ENCODE measurements around the gene IYD. TPM values are rescaled to one million over a fixed set of nuclear protein-coding genes. Genes with fewer than 3 reads are reported as not detected.

IYD gene
- total RNA-seq, 1 experiment from 2014 or later: not detected

GRCh38 chr6:150336708-150337107, 32.1 kb upstream of the IYD start:
- H3K36me3 Mint-ChIP-seq (ENCODE audit: insufficient read depth in 1 of 3, low read depth in 3 of 3): no peaks in the 10 kb centered on the region
- no peak for DNase-seq
- no peaks in the 10 kb centered on the region for H3K9me3 ChIP-seq (ENCODE audit: control insufficient read depth, low read depth, low read length)
- no peaks in the 10 kb centered on the region for H3K23me2 ChIP-seq (ENCODE audit: insufficient read length, low read depth, low read length, poor library complexity, severe bottlenecking)
- H3K9me3 Mint-ChIP-seq: no peaks in the 10 kb centered on the region
- no peak overlapping the region for H2AFZ ChIP-seq (ENCODE audit: low read length)
- no peaks in the 10 kb centered on the region for H3K79me2 ChIP-seq (ENCODE audit: insufficient read depth, low read length)
- TF ChIP-seq CTCF (conservative IDR thresholded peaks at IDR 0.05): no peak
- no peaks in the 10 kb centered on the region for H4K20me1 ChIP-seq (ENCODE audit: control insufficient read depth, insufficient read depth, insufficient read length)
- no peak overlapping the region for H3T11ph ChIP-seq (ENCODE audit: low read length)
- no peak overlapping the region for H4K5ac ChIP-seq (ENCODE audit: insufficient read length, low read depth, low read length)
- H3K18ac ChIP-seq (ENCODE audit: insufficient read length, low read depth, low read length): no peak overlapping the region
- no peak overlapping the region for H3K9ac ChIP-seq (ENCODE audit: extremely low read depth, insufficient read length, low read length)
- H3K27me3 Mint-ChIP-seq (ENCODE audit: low read depth): peaks cover 1% of the 10 kb centered on the region; the same call in 1 of the 2 replicates
- H4K91ac ChIP-seq (ENCODE audit: insufficient read length, low read depth, low read length): no peak overlapping the region
- no peaks in the 10 kb centered on the region for H3K27me3 ChIP-seq (ENCODE audit: insufficient read depth, low read length)
- no peak overlapping the region for H3K14ac ChIP-seq (ENCODE audit: insufficient read depth, low read length)
- no peaks in the 10 kb centered on the region for H3K4me1 ChIP-seq (ENCODE audit: insufficient read depth, low read length)
- no peak overlapping the region for H2AK5ac ChIP-seq (ENCODE audit: insufficient read length, low read length)
- WGBS (ENCODE audit: extremely low coverage, insufficient read length, low lambda C conversion rate): no CpG with 5 or more reads among the region's 2 CpGs
- no peak overlapping the region for H2BK120ac ChIP-seq (ENCODE audit: low read depth, low read length, poor library complexity, severe bottlenecking)
- H2BK15ac ChIP-seq (ENCODE audit: low read depth, low read length): no peak overlapping the region
- H3K56ac ChIP-seq (ENCODE audit: insufficient read length, low read depth, low read length): no peak overlapping the region
- no peak overlapping the region for H2BK12ac ChIP-seq (ENCODE audit: insufficient read length, low read depth, low read length)
- H3K4ac ChIP-seq (ENCODE audit: low read depth, low read length): no peak overlapping the region
- H3K4me3 Mint-ChIP-seq: no peak overlapping the region
- H3K4me1 Mint-ChIP-seq: no peaks in the 10 kb centered on the region
- no peak overlapping the region for H3K23ac ChIP-seq (ENCODE audit: insufficient read length, low read depth, low read length)
- no peak overlapping the region for H3K27ac ChIP-seq (ENCODE audit: insufficient read length, low read depth, low read length)
- H2BK5ac ChIP-seq (ENCODE audit: insufficient read length, low read length): no peak overlapping the region
- H3K79me1 ChIP-seq (ENCODE audit: insufficient read depth, low read depth, low read length, poor library complexity, severe bottlenecking): no peaks in the 10 kb centered on the region
- H2BK20ac ChIP-seq (ENCODE audit: low read depth, low read length, poor library complexity, severe bottlenecking): no peak overlapping the region
- H4K8ac ChIP-seq (replicated peaks; ENCODE audit: insufficient read length, low read depth, low read length): no peak overlapping the region
- H3K4me2 ChIP-seq (ENCODE audit: insufficient read depth, insufficient read length, low read length): no peak overlapping the region
- H3K27ac Mint-ChIP-seq: no peak overlapping the region; a peak in 1 of 7 replicates
